HG02588 (cell line): ENCODE results near the gene GLO1.
A peak's percentile ranks its signal among the peaks of the same experiment; 100 is the strongest.

Experiments
- ATAC-seq: cut with Tn5 transposase; IDR thresholded peaks from one replicate; pipeline ENCODE4 v1.9.1; 2021; ENCODE audit warnings: mild to moderate bottlenecking, moderate library complexity; ENCODE audit not compliant: unreplicated experiment

Gene GLO1

DNA sequence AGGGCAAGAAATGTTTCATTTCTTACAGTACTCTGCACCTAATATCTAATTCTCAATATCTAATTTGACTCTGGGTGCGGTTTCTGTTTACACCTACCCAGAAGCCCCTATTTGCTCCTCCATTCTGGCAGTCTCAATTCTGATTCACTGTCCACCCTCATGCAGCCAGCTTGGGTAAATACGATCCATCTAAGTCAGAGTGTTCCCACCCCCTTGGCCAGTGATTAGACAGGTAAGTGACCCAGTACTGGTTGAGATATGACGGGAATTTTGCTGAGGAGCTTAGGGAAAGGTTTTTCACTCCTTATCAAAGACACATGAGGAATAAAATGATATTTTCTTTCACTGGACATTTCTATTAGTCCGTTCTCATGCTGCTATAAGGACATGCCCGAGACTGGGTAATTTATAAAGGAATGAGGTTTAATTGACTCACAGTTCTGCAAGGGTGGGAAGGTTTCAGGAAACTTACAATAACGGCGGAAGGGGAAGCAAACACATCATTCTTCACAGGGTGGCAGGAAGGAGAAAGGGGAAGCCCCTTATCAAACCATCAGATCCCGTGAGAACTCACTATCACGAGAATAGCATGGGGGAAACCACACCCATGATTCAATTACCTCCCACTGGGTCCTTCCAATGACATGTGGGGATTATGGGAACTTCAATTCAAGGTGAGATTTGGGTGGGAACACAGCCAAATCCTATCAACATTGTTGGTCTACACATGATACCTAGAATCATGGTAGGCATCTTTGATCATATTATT lies 29.4 kb downstream of the GLO1 start:
- no peak for ATAC-seq

DNA sequence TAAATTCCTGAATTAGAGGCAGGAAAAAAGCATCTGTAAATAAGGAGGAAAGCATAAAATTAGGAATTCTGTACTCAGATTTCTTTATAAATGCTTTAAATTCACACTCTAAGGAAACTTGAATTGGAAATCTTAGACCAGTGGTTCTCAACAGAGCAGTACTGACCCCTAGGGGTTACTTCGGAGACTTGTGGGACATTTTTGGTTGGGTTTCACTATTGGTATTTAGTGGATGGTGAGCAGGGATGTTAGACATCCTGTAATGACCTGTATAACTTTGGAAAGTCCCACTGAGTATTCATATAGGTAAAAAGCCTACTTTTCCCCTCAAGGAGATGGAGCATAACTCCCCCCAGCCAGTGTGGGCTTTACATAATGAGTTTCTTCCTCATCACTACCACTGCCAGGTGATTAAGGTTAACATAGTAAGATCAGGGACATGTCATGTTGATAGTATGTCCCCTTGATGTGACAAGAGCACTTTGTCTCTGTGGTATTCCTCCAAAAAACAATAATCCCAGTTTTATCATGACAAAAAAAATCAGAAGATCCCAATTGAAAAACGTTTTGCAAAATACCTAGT lies 31.0 kb downstream of the GLO1 start:
- ATAC-seq = peak; percentile 76

DNA sequence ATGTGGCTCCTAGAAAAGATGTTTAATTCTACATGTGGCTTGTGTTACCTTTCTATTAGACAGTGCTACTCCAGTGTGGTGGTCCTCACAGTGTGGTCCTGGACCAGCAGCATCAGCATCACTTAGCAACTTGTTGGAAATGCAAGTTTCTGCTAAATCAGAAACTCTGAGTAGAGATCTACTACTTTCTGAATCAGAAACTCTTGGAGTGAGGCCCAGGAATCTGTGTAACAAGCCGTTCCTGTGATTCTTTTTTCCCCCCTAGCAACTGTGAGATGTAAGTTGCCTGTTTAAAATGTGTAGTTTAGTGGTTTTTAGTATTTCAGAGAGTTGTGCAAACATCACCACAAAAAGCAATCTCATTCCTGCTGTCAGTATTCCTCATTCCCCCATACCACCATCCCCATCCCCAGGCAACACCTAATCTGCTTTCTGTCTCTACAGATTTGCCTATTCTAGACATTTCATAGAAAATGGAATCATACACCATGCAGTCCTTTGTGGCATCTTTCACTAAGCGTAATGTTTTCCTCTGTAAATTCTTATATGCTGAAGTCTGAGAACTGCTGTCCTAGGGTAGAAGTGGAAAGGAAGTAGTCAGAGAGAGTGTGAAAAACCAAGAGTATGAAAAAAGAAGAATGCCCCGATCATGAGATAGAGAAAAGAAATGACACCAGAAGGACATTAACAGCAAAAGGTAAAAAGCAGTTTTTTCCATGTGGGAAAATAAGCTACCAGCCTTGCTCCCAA lies 44.4 kb downstream of the GLO1 start:
- ATAC-seq = no peak

DNA sequence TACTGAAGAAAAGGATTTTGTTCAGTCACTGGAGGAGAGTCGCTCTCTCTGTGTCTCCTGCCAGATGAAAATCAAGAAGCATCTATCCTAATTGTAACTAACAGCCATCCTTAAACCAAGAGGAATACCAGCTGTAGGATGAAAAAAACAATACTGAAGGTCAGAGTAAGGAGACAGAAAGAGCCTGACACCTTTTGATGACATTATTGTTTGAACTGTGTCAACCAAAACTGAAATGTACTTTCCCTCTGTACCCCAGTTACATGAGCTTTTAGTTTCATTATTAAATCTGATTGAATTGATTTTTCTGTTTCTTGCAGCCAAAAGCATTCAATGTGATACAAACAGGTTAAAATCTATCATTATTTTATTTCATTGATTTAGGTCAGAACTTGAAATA lies 46.0 kb downstream of the GLO1 start:
- ATAC-seq = no peak

DNA sequence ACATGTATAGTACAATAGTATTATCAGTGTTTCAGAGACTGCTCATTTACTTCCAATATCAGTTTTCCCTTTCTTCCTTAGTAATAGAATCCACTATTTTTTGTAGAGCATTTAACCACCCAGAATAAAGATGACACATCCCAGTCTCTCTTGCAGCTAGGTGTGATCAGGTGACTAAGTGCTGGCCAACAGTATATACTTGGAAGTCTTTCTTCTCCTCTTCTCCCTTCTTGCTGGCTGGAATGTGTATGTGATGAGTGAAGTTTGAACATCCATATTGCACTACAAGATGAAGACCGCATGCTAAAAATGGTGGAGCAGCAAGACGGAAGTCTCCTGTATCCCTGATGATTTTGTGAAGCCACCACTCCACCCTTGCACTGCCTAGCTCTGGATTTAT lies 48.7 kb downstream of the GLO1 start:
- ATAC-seq = no peak

DNA sequence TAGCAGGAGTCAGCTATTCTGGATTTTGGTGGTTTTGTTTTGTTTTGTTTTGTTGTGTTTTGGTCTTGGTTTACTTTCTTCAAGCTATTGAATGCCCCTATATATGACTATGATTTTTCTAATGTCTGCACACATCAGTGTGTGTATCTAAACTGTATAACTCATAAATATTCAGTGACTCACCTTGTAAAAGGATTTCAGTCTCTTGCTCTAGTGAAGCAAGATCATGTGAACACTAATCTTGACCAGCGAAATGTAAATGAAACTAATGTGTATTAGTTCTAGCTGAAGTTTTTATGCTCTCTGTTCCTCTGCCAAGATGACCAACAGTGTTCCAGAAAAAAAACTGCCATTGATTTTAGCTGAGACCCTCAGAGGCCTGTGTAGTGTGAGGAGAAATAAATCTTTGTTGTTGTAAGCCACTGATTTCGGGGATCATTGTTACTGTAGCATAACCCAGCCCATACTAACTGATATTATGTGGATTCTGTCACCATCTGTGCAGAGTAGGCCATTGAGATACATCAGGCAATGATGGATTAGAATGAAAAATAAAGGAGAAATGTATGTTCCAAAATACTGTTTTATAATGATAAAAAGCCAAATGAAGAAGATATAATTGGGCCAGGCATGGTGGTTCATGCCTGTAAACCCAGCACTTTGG lies 51.7 kb downstream of the GLO1 start:
- ATAC-seq = no peak

DNA sequence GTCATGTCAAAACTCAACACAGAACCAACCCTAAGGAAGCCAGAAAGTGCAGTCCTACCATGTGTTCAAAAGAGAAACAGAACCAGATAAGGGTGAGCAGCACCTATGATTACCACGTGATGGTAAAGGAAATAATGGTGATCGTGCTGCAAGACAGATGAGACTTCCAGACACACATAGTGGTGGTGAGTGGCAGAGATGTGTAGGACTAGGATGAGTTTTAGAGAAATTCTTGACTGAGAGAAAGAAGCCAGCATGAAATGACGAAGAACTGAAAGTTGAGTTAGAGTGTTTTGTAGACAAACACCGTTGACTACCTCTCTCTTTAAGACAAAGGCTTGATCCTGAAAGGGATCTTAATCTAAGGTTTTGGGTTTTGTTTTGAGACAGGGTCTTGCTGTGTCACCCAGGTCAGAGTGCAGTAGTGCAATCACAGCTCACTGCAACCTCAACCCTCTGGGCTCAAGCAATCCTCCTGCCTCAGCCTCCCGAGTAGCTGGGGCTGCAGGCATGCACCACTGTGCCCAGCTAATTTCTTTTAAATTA lies 52.7 kb downstream of the GLO1 start:
- ATAC-seq = no peak

DNA sequence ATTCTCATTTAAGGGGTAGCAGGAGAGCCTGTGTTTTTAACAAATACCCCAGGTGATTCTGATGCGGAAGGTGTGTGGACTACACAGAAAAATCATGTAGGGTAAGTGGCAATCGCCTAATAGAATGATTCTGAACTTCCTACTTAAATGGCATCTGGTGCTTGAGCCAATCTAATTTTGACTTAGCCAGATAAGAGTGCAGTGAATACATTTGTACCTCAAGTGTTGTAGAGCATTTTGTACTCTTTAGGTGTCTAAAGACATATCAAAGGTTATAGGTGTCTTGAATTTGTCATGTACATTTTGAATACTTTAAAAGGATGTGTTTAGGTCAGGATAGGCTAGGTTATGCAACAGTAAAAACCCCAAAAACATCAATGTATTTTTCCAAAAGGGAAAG lies 53.2 kb downstream of the GLO1 start:
- ATAC-seq = no peak

DNA sequence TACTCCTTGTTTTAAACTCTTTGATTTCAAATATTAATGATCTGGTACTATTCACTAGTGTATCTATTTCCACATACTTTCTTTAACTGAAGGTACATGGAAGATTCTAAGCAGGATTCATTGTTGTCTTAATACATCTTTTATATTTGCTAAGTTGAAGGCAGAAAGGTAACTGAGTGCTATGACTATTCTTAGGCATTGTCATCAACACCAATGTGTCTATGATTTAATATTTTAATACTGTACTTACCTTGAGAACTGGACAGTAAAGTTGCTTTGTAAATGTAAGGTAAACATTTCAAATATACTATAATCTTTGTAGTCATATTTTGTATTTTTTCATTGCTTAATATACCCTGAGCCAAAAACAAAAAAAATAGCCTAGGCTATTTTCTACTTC lies 54.3 kb downstream of the GLO1 start:
- ATAC-seq = no peak

DNA sequence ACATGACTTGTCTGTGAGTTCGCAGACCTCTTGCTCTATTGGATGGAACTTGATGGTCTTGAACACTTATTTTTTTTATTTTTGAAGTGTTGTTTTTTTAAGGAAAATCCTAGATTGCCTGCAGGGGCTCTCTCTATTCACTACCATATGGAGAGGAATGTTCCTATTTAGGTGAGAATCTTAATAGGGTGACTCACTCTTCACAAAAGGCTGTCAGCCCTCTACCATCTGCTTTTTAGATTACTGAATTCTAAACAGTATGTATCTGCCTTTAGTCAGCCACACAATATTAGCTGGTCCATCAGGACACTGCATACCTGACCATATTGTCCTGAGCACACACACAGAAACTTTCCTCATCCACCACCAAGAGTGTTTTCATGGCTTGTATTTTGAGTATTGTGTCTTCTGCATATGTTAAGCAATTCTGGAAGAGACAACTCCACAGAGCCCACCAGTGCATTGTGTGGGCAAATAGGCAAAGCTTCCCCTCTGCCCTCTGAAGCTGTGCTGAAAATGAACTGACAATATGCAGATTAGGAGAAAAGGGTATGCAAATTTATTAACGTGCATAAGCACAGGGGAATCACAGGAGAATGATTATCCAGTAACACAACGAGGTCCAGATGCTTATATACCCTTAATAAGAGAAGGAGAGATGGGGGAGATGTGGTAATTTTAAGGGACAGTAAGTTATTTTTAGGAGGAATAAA lies 56.6 kb downstream of the GLO1 start:
- no peak for ATAC-seq

DNA sequence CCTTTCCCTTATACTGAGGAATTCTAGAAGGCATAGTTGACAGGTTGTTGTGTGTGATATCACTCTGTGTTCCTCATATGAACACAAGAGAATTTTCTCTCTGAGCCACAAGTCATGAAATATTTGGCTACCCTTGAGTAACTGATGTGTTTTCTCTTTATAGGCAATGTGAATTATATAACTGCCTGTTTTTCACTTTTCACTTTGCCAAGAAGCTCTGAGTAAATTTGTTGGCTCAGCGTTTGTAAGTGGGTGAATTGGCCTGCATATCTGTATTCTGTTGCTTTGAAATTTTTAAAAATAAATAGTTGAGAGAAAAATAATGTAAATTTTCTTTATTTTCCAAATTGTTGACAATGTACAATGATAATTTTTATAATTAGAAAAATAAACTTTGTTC lies 58.0 kb downstream of the GLO1 start:
- no peak for ATAC-seq

DNA sequence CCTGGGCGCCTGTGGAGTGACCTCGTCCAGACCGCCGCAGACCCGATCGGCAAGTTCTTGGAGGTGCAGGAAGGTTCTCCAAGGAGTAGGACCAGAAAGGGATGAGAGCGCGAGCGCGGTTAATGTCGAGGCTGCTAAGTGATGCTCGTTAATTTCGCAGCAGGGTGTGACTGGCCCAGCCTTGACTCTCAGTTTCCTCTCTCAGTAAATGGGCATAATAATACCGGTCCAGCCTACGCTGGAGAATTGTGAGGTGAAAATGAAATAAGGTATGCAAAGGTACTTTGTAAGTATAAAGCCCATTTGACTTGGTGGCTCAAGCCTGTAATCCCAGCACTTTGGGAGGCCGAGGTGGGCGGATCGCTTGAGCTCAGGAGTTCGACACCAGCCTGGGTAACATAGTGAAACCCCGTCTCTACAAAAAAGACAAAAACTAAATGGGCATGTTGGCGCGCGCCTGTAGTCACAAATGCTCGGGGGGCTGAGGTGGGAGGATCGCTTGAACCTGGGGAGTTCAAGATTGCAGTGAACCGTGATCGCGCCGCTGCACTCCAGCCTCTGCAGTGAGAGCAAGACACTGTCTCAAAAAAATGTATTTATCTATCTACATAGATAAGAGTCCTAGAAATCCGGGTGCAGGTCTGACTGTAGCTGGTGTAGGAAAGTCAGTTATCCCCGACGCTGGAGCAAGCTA lies 62.6 kb downstream of the GLO1 start:
- no peak for ATAC-seq

DNA sequence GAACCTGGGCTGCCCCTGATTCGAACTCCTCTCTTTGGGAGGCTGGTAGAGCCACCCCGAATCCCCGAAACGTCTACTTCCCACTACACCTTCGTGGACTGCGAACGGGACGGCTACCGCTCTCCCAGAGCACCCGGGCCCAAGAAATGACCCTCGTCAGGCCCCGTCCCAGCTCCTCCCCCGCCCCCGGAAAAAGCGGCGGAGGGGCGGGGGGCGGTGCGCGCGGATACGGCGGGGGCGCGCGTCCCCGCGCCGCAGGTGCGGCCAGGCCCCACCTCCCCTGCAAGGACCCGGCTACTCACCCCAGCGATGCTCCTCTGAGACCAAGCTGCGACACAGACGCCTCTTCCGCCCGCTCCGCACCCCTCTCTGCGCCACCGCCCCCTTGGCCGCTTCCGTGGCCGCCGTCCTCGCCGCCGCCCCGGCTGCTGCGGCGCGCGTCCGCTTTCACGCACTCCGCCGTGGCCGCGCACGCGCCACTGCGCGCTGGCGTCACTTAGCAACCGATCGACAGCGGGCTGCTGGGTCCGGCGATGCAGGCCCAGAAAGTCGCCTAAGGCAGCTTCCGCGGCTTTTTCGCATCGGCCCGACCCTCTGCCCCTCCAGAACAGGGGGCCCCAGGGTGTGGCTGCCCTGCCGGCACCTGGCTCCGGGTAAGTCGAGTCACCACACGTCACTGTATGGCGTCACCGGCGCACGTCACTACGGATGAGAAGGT lies 63.3 kb downstream of the GLO1 start, which contains the start of gene BTBD9:
Gene BTBD9, minus strand, starts transcription at position 432 of the 718 bp plus-strand sequence.
- peak; percentile 78 for ATAC-seq

DNA sequence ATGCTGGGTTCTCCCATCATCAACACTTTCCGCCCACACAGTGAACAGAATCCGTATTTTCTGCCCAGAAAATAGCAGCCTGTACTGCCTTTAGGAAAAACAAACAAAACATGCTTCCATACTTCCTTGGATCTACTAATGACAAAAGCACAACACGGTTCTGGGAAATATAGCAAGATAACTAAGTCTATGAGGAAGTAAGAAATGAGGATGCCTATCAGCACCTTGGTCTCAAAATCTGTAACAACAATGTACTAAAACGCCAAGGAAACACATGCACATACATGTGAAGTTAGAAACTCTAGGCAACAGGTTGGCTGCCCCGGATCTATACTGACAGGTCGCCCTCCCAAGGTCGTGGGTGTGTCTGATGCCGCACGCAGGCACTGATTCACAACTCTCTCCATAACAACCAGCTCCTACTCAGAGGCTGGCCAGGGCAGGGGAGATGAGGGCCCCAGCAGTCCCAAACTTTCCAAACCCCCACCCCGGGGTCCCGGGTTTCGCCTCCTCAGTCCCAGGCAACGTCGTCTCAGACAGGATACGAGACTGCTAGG lies 63.9 kb downstream of the GLO1 start:
- peak; percentile 22 for ATAC-seq

DNA sequence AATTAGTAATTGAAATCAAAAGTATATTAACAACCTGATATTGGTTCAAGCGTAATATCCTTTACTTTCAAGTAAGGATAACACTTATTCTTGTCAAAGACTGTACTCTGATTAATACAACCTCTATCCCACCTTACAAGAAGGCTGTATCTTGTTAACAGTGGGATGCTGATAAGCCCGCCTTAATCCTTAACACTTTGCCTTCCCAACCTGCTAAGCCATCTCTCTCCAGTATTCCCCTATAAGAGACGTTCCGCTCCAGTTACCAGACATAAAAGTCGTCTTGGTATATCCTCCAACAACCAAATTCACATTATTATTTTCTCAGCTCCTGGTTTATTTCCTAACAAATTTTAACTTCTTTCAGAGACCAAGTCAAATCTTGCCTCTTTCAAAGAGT lies 65.2 kb downstream of the GLO1 start:
- no peak for ATAC-seq

DNA sequence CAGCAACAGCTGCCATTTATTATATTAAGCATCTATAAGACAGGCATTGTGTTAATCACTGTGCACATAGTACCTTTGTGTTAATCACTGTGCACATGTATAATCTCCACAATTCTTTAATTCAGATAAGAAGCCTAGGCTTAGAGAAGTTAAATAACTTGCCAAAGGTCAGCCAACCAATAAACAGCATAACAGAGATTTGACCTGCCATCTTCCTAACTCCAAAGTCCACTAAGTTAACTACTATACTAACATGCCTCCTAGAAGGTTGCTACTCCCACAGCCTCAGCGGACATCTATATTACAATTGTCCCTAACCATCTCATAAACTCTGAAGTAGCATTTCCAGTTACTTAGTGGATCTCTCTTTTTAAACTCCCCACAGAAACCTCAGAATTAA lies 66.9 kb downstream of the GLO1 start:
- ATAC-seq = no peak

DNA sequence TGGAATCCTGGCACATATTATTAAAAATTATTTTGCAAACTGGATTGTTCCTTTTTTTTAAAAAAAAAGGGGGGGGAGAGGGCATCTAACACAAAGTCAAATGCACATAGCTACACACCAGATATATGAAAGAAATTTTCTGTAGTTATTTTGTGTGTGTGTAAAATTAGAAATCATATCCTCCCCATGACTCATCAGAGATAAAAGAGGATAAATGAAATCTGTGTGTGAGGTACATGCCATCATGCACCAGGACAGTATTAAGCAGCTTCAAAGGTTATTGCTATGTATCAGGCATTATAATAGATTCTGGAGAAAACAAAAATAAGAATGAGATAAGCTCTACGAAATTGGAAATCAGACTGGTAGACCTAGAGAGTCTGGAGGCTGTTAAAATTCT lies 68.4 kb downstream of the GLO1 start:
- no peak for ATAC-seq

DNA sequence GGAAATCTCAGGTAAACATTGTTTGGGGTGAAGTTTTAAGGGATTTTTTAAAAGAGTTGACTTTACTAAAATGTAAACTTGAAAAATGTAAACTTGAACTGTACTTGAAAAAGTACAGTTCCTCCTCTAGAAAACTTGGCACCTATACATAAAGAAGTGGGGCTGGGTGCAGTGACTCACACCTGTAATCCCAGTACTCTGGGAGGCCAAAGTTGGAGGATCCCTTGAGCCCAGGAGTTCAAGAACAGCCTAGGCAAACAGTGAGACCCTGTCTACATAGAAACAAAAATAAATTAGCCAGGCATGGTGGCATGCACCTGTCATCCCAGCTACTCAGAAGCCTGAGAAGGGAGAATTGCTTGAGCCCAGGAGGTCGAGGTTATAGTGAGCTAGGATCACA lies 70.5 kb downstream of the GLO1 start:
- ATAC-seq = no peak

DNA sequence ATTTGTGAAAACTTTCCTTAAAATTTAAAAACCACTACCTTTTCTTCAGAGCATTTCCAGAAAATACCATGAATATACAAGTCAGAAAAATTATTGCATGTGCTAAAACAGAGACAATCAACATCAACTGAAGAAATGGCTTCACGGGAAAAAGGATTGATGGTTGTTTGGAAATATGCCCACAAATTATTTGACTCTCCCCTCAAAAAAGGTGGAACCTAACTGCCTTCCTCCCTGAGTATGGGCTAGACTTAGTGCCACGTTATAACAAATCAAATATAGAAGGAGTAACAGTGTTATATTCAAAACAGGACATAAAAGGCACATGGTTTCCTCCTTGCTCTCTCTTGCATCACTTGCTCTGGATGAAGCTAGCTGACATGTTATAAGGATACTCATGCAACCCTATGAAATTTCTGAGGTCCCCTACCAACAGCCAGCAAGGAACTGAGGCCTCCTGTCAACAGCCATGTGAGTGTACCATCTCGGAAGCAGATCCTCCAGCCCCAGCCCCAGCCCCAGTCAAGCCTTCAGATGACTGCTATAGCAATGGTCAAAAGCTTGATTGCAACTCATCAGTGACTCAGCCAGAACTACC lies 71.7 kb downstream of the GLO1 start:
- no peak for ATAC-seq
